NCI-H2081 treated with DMSO at 0.1 percent for 48 hours (cell line): Measurements from ENCODE around the gene CSNK1D.

ENCODE experiments used
- DNase-seq: peaks from one replicate; lab custom pipeline; 2025; lab: John Stamatoyannopoulos, UW

Gene CSNK1D

DNA sequence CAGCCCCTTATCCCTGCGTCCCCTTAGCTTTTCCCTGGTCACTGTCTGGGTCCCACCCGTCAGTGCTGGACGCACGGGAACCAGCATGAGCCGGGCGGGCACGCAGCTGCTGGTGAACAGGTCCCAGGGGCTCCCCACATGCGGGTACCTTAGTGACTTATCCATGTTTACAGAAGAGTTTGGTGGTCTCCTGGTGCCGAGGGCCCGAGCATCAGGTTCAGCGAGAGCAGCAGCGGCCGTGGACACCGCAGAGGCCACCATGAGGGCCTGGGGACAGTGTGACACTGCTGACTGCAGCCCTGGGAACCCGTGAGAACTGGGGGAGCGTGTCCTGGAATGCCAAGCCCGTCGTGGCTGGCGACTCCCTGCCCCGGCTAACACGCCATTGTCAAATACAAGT is 37.4 kb upstream of the CSNK1D start:
- DNase-seq, result no peak

DNA sequence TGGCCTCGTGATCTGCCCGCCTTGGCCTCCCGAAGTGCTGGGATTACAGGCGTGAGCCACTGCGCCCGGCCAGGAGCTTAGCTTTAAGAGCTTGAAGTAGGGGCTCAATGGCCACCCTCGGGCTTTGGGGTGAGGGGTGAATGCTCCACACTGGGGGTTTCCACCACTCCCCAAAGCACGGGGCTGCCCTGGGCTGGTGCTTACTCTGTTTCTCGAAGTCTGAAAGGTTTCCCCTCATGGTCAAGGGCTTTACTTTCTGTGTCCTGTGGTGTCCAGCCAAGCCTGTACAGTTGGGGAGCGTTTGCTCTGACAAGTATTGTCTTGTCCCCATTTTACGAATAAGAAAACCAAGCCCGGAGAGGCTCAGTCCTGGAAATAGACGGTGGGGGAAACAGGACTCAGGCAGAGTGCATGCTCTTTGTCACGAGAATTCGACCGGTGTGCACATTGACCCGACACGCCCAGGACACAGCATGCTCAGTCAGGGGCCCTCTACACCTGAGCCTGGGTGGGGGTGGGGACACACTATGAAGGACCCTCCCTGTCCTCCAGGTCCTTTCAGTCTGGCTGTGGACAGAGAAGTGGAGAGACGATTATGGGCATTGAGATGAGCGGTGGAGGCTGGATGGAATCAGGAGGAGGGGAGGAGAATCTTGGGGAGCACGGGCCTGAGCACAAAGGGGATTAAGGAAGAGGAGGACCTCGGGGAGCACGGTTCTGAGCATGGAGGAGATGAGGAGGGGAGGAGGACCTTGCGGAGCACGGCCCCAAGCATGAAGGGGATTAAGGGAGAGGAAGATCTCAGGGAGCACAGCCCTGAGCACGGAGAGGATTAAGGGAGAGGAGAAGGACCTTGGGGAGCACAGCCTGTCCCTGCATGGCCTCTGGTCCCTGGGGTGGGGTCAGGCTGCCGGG is 36.4 kb upstream of the CSNK1D start:
- DNase-seq, result no peak

DNA sequence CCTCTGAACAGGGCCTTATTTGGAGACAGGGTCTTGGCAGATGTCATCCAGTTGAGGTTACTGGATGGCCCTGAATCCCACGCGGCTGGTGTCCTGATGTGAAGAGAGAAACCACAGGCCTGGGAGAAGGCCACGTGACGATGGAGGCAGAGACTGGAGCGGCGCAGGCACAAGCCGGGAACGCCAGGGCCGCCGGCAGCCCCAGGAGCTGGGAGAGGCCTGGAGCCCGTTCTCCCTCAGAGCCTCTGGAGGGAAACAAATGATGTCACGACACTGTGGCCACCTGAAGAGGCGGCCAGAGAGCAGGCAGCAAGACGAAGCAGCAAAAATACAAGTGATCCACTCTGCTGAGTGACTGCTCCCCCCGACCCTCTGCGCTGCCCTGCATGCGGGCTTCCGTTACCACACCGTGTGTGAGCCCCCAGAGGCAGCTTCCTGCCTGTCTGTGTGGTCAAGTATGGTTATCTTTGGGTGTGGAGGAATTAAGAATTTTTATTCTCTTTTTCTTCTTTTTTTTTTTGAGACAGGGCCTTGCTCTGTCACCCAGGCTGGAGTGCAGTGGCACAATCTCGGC is 32.3 kb upstream of the CSNK1D start:
- no peak for DNase-seq

DNA sequence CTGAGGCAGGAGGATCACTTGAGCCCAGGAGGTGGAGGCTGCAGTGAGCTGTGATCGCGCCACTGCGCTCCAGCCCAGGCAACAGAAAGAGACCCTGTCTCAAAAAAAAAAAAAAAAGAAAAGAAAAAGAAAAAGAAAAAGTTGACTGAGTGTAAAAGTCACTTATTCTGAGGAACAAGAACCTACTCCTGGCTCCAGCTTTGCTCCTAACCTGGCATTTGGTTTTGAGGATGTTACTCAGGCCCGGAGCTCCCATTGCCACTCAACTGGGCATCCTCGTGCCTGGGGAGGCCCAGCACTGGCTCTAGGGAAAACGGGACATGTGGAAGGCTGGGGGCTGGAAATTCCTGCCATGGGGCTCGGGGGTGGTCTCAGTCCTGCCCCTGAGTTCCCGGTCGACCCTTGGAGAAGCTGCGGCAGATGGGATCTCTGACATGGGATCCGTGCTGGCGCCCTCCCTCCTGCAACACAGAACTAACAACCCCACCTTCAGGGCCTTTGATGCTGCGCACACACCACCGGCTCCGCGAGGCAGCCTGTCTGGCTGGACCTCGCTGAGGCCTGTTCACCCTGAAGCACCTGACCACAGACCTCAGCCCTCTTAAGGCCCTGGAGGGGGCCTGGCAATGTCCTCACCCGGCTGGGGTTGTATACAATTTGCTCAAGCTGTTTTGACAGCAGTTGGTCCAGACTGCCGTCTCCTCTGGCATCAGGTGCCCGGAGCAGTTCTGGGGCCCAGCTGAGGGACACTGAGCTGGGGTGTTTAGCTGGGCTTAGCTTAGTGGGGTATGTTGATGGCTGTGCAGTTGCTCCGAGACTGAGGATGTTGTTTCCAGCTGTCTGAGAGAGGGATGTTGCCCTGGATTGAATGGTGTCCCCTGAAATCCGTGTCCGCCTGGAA is 31.6 kb upstream of the CSNK1D start:
- DNase-seq, result no peak

DNA sequence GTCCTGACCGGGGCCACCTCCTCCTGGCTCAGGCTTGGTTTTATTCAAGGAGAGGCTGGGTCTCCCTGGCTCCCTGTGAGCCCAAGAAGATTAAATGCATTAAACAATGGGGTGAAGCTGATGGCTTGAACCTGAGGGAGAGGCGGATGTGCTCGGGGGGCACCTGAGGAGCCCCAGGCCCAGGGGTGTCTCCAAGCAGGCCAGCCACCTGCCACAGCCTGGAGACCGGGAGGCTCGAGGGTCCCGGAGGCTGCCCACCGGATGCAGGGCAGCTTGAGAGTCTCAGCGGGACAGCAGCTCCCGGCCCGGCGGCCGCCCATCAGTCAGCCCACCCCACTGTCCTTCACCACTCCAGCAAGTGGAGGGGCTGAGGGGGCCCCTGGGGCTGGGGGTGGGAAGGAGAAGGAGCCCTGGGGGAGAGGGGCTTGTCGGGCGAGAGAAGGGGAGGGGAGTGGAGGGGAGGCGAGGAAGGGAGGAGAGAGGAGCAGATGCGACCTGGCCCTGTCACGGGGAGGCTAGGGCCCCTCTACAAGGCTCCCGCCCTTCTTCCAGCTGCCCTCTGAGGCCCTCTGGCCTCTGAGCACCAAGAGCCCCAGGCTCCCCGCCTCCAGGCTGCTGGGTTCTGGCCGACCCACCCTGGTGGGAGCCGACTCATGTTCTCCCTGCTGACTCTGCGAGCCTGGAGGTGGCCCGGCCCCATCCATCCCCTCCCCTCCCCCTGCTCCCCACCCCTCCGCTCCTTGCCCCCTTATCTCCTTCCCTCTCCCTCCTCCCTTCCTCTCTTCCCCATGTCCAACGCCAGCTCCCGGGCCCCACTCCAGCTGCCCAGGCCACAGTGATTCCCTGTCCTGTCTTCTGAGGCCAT is 30.7 kb upstream of the CSNK1D start:
- DNase-seq, result no peak

GRCh38 chr17:82302991-82303943 is 29.8 kb upstream of the CSNK1D start:
- no peak for DNase-seq

DNA sequence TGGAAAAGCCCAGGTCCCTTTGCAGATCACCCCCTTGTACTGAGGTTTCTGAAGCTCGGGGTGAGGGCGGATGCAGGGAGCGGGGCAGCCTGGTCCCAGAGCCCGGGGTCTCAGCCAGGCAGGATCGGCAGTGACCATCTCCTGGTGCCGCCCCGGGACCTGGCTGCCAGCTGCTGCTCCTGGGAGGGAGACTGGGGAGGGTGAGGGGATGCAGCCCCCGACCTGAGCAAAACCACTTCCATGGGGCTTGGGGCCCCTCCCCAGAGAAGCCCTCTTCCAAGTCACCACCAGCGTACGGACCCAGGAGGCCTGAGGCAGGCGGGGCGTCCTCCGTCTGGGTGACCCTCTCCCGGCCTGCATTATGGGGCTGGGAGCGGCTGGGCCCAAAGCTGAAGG is 29.1 kb upstream of the CSNK1D start:
- no peak for DNase-seq

DNA sequence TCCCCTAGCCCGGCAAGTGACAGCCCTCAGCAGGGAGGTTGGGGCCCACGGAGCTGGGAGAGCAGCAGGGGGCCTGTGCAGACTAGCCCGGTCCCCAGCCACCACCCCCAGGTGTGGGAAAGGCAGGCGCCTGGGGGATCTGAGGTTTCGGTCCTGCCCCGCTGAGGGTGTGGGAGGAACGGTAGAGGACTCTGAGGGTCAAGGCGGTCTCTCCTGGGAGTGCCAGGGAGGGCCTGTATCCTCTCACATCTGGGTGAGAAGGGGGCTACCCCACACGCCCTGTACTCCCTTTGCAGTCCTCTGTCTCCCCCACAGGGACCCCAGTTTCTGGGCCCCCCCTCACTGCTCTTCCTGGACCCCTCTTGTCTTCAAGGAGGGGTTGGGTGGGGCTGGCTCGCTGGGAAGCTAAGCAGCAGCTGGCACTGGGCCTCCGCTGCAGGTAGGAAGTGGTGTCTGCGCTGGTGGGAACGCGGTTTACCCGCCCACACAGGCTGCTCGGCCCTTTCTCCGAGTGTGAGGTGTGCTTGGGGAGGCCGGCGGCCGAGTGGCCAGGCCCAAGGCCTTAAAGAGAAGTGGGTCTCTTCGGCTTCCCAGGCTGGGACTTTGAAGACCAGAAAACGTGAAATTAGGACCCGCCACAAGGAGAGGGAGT is 28.5 kb upstream of the CSNK1D start:
- no peak for DNase-seq

GRCh38 chr17:82301300-82301915 is 27.9 kb upstream of the CSNK1D start:
- DNase-seq, result no peak

GRCh38 chr17:82300707-82301270 is 27.3 kb upstream of the CSNK1D start:
- DNase-seq, result no peak

DNA sequence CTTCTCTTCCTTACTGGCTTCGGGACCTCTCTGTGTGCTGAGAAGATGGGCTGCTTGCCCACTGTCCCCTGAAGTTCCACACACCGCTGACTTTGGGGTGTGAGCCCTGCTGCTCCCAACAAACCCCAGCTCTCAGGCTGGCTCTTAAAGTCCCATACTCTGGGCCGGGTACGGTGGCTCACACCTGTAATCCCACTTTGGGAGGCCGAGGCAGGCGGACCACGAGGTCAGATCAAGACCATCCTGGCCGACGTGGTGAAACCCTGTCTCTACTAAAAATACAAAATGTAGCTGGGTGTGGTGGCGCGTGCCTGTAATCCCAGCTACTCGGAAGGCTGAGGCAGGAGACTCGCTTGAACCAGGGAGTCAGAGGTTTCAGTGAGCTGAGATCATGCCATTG is 26.7 kb upstream of the CSNK1D start:
- no peak for DNase-seq

- no peak for DNase-seq
These were observed 26.0 kb upstream of the CSNK1D start for GRCh38 chr17:82299452-82299851.

GRCh38 chr17:82298538-82299421 is 25.3 kb upstream of the CSNK1D start:
- no peak for DNase-seq

GRCh38 chr17:82297714-82298537 is 24.4 kb upstream of the CSNK1D start:
- no peak for DNase-seq

GRCh38 chr17:82297280-82297713 is 23.8 kb upstream of the CSNK1D start:
- DNase-seq, result no peak

DNA sequence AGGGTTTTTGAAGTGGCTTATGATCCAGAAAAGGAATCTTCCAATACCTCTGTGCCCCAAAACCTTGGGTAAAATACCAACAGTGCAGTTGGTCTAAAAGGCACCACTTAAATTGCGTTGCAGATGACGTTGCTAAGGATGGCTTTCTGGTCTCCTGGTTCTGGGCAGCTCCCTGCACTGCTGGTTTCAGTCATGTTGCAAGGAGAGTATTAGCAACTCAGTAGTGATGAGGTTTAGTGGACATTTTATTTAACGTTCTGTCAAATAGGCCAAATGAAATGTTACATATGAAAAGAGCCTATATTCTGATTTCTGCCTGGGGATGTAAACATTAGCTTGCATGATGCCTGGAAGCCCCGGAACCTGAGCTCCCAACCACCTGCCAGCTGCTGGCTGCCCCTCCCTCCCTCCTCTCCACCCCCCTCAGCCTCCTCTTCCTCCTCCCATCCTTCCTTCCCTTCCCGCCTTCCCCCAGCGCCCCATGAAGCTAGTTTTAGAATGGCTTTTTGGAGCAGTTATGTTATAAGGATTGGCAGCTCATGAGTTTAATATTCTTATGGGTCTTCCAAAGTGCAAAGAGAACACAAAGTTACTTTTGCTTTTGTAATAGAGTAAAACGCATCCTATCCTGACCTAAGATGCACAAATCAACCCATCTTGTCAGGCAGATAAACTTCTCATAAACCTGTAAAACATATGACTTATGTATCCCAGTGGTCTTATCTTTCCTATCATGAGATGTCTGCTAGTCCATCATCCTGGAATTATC is 23.2 kb upstream of the CSNK1D start:
- no peak for DNase-seq

DNA sequence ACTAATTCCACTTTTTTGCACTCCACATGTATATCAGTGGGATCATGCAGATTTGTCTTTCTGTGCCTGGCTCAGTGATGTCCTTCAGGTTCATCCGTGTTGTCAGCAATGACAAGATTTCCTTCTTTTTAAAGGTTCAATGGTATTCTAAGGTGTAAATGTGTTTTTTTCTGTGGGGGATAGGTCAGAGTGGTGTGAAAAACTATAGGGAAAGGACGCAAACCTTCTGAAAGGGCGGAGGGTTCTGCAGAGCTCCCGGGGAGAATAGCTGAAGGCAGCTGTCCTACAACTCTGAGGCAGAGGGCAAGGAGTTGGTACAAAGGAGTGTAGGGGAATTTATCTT is 21.9 kb upstream of the CSNK1D start:
- DNase-seq, result no peak
